SU-DHL-6 (cell line): ENCODE measurements around the gene C5orf24.

Source experiments
- H2AFZ ChIP-seq: fragments of 200-600 bp; sonication (generic); 2 replicates; pipeline ENCODE4 v1.6.1; 2014; ENCODE audit warnings: low read depth, mild to moderate bottlenecking, moderate library complexity, mixed read lengths, antibody characterized with exemption, low read length; ENCODE audit not compliant: severe bottlenecking
- H3F3A ChIP-seq: fragments of 200-600 bp; shearing (Covaris generic); 2 replicates; pipeline ENCODE4 v1.6.0; 2016; ENCODE audit warnings: antibody characterized with exemption, mild to moderate bottlenecking; ENCODE audit not compliant: insufficient read depth
- H3K27ac ChIP-seq: fragments of 200-600 bp; sonication (generic); 2 replicates; pipeline ENCODE4 v1.5.1; 2016; ENCODE audit warnings: low read depth, mild to moderate bottlenecking, low read length, moderate library complexity, mixed read lengths
- H3K27me3 ChIP-seq: fragments of 200-600 bp; sonication (generic), shearing (Covaris generic); 2 replicates; pipeline ENCODE4 v1.6.0; 2014; ENCODE audit warnings: mild to moderate bottlenecking, low read length
- H3K36me3 ChIP-seq: fragments of 200-600 bp; sonication (generic); 2 replicates; pipeline ENCODE4 v1.6.1; 2014; ENCODE audit warnings: mild to moderate bottlenecking, low read length, mixed read lengths
- H3K4me2 ChIP-seq: fragments of 300-600, 200-600 bp; shearing (Covaris generic), sonication (generic); 2 replicates; pipeline ENCODE4 v1.6.0; 2014; ENCODE audit warnings: low read length, low read depth, mild to moderate bottlenecking; ENCODE audit not compliant: poor library complexity, severe bottlenecking
- H3K4me3 ChIP-seq: fragments of 200-600 bp; sonication (generic); 2 replicates; pipeline ENCODE4 v1.5.1; 2014; ENCODE audit warnings: antibody characterized with exemption, low read length, mild to moderate bottlenecking, mixed read lengths; ENCODE audit not compliant: insufficient read depth, poor library complexity, severe bottlenecking
- H3K79me2 ChIP-seq: fragments of 200-600 bp; sonication (generic); 2 replicates; pipeline ENCODE4 v1.6.1; 2014; ENCODE audit warnings: mild to moderate bottlenecking, low read length, moderate library complexity; ENCODE audit not compliant: insufficient read depth
- H3K9ac ChIP-seq: fragments of 200-600 bp; sonication (generic); 2 replicates; pipeline ENCODE4 v1.7.0; 2014; ENCODE audit warnings: mild to moderate bottlenecking, low read length
- H3K9me2 ChIP-seq: fragments of 200-600 bp; sonication (generic); replicated peaks from 2 replicates; pipeline ENCODE4 v1.6.1; 2014; ENCODE audit warnings: low read length; ENCODE audit not compliant: insufficient read depth
- H3K9me3 ChIP-seq: fragments of 200-600 bp; sonication (generic); 2 replicates; pipeline ENCODE4 v1.6.1; 2014; ENCODE audit warnings: low read length, mixed read lengths; ENCODE audit not compliant: insufficient read depth
- H4K20me1 ChIP-seq: fragments of 200-600 bp; sonication (generic); 2 replicates; pipeline ENCODE4 v1.6.1; 2014; ENCODE audit warnings: low read depth, mild to moderate bottlenecking, antibody characterized with exemption, low read length, moderate library complexity, mixed read lengths
- EZH2phosphoT487 ChIP-seq: fragments of 200-600 bp; sonication (generic), shearing (Covaris generic); conservative IDR thresholded peaks from 2 replicates; pipeline ENCODE4 v1.6.1; 2018; ENCODE audit warnings: mild to moderate bottlenecking, antibody characterized with exemption, low read length, moderate library complexity, mixed read lengths
- TF ChIP-seq, protein P1 (sequence below): fragments of 200-600 bp; sonication (generic); IDR thresholded peaks from one replicate; pipeline ENCODE4 v1.5.1; 2017; ENCODE audit warnings: antibody characterized with exemption, mild to moderate bottlenecking, low read length, moderate library complexity; ENCODE audit not compliant: insufficient read depth, poor library complexity, severe bottlenecking

The C5orf24 gene

GRCh38 chr5:134887593-134888159 lies 41.9 kb downstream of the C5orf24 start:
- H4K20me1 ChIP-seq: no peaks in the 10 kb centered on the region
- H3K27ac ChIP-seq: no peak overlapping the region
- no peak overlapping the region for H3K4me3 ChIP-seq
- 0 out of 2 replicates have a peak, but pooled peaks cover 2% of the 10 kb centered on the region for H3K36me3 ChIP-seq
- H3K9ac ChIP-seq: no peak overlapping the region
- no peaks in the 10 kb centered on the region for H3F3A ChIP-seq
- H3K4me2 ChIP-seq: no peak overlapping the region
- TF ChIP-seq EZH2phosphoT487: no peak
- TF ChIP-seq, protein P1, sequence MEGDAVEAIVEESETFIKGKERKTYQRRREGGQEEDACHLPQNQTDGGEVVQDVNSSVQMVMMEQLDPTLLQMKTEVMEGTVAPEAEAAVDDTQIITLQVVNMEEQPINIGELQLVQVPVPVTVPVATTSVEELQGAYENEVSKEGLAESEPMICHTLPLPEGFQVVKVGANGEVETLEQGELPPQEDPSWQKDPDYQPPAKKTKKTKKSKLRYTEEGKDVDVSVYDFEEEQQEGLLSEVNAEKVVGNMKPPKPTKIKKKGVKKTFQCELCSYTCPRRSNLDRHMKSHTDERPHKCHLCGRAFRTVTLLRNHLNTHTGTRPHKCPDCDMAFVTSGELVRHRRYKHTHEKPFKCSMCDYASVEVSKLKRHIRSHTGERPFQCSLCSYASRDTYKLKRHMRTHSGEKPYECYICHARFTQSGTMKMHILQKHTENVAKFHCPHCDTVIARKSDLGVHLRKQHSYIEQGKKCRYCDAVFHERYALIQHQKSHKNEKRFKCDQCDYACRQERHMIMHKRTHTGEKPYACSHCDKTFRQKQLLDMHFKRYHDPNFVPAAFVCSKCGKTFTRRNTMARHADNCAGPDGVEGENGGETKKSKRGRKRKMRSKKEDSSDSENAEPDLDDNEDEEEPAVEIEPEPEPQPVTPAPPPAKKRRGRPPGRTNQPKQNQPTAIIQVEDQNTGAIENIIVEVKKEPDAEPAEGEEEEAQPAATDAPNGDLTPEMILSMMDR: no peak
- no peaks in the 10 kb centered on the region for H3K9me3 ChIP-seq
- H3K9me2 ChIP-seq: no peaks in the 10 kb centered on the region
- H3K79me2 ChIP-seq: peaks cover 34% of the 10 kb centered on the region
- H2AFZ ChIP-seq: no peak overlapping the region
- H3K27me3 ChIP-seq: no peaks in the 10 kb centered on the region

GRCh38 chr5:134889335-134889734 lies 43.6 kb downstream of the C5orf24 start:
- Histone ChIP-seq H2AFZ (no peak overlapping the region), H3K9ac (no peak overlapping the region), H3F3A (no peaks in the 10 kb centered on the region), H3K27ac (no peak overlapping the region), H3K27me3 (no peaks in the 10 kb centered on the region), H3K9me2 (no peaks in the 10 kb centered on the region), H3K4me3 (no peak overlapping the region), H3K9me3 (no peaks in the 10 kb centered on the region), H3K36me3 (peaks cover 6% of the 10 kb centered on the region; the same call in 1 of the 2 replicates), H4K20me1 (no peaks in the 10 kb centered on the region), H3K79me2 (peaks cover 34% of the 10 kb centered on the region), H3K4me2 (no peak overlapping the region)
- no peak for TF ChIP-seq EZH2phosphoT487
- TF ChIP-seq, protein P1: no peak

GRCh38 chr5:134891473-134891872 lies 45.7 kb downstream of the C5orf24 start:
- no peak overlapping the region for H2AFZ ChIP-seq
- no peaks in the 10 kb centered on the region for H3F3A ChIP-seq
- no peak overlapping the region for H3K4me3 ChIP-seq
- no peak overlapping the region for H3K27ac ChIP-seq
- no peak overlapping the region for H3K4me2 ChIP-seq
- no peaks in the 10 kb centered on the region for H3K9me2 ChIP-seq
- no peaks in the 10 kb centered on the region for H4K20me1 ChIP-seq
- no peaks in the 10 kb centered on the region for H3K9me3 ChIP-seq
- H3K36me3 ChIP-seq: peaks cover 6% of the 10 kb centered on the region; the same call in 1 of the 2 replicates
- peaks cover 13% of the 10 kb centered on the region for H3K79me2 ChIP-seq
- no peak for TF ChIP-seq EZH2phosphoT487
- TF ChIP-seq, protein P1: no peak
- no peaks in the 10 kb centered on the region for H3K27me3 ChIP-seq
- H3K9ac ChIP-seq: no peak overlapping the region
